Dendritic cell treated with granulocyte-macrophage colony-stimulating factor and Interleukin-4, amounts not matched to agents 40 ng/mL and 50 ng/mL, for 4 days (primary cell): Measurements from ENCODE around the gene ZKSCAN5.

ENCODE experiments used
- H3K27ac Mint-ChIP-seq: one replicate; pipeline ENCODE4 v1.8.0; 2022; ENCODE audit warnings: mild to moderate bottlenecking, mixed read lengths
- H3K27me3 Mint-ChIP-seq: one replicate; pipeline ENCODE4 v1.8.0; 2022; ENCODE audit warnings: mild to moderate bottlenecking, mixed read lengths
- H3K36me3 Mint-ChIP-seq: one replicate; pipeline ENCODE4 v1.8.0; 2022; ENCODE audit warnings: low read depth, mixed read lengths
- H3K4me1 Mint-ChIP-seq: one replicate; pipeline ENCODE4 v1.8.0; 2022; ENCODE audit warnings: low read depth, mixed read lengths
- H3K4me3 Mint-ChIP-seq: one replicate; pipeline ENCODE4 v1.8.0; 2022; ENCODE audit warnings: mild to moderate bottlenecking, moderate library complexity, mixed read lengths
- H3K9me3 Mint-ChIP-seq: one replicate; pipeline ENCODE4 v1.8.0; 2022; ENCODE audit warnings: mixed read lengths
- intact Hi-C: fragments of 100-400 bp; cut with micrococcal nuclease; formaldehyde crosslinking; loops from one replicate; pipeline ENCODE4 v1.15.0; 2022

ZKSCAN5 gene

GRCh38 chr7:99551767-99552463 lies 47.5 kb downstream of the ZKSCAN5 start, which contains the start of gene FAM200A:
FAM200A (minus strand) TSS chr7:99552114; CDS start chr7:99548407, 3,707 bp downstream.
- Mint-ChIP-seq H3K4me1 (peaks cover 39% of the 10 kb centered on the region), H3K27ac (peak within 1 kb of the TSS; percentile 92), H3K36me3 (peaks cover 58% of the 10 kb centered on the region), H3K27me3 (no peaks in the 10 kb centered on the region), H3K4me3 (peak within 1 kb of the TSS; percentile 86), H3K9me3 (peaks cover 9% of the 10 kb centered on the region)
- intact Hi-C loops = loop anchor here (10.0 kb wide), 2 partner anchors 77 to 533 kb away; partner anchors contain the start of genes COPS6, ZNF3 and ZNF789

- Mint-ChIP-seq H3K9me3 (peaks cover 6% of the 10 kb centered on the region), H3K4me3 (no peak overlapping the region), H3K4me1 (peaks cover 44% of the 10 kb centered on the region), H3K27me3 (no peaks in the 10 kb centered on the region), H3K36me3 (peaks cover 60% of the 10 kb centered on the region), H3K27ac (no peak overlapping the region)
- intact Hi-C loops = loop anchor here (10.0 kb wide), 2 partner anchors 78 to 532 kb away; partner anchors contain the start of genes COPS6, ZNF3 and ZNF789
Measured at GRCh38 chr7:99553039-99553438, 48.6 kb downstream of the ZKSCAN5 start.

GRCh38 chr7:99554939-99555338 lies 50.5 kb downstream of the ZKSCAN5 start:
- peaks cover 44% of the 10 kb centered on the region for H3K4me1 Mint-ChIP-seq

GRCh38 chr7:99557196-99557607 lies 52.7 kb downstream of the ZKSCAN5 start:
- Mint-ChIP-seq H3K36me3 (peaks cover 68% of the 10 kb centered on the region), H3K27me3 (no peaks in the 10 kb centered on the region), H3K27ac (peak overlapping the region; percentile 93), H3K4me1 (peaks cover 47% of the 10 kb centered on the region), H3K4me3 (peak overlapping the region; percentile 96), H3K9me3 (no peaks in the 10 kb centered on the region)
- intact Hi-C loops = loop anchor here (10.0 kb wide), 2 partner anchors 82 to 528 kb away; partner anchors contain the start of genes COPS6, ZNF3 and ZNF789

More at GRCh38 chr7:99554939-99555338, 50.5 kb downstream of the ZKSCAN5 start:
- Mint-ChIP-seq H3K9me3 (no peaks in the 10 kb centered on the region), H3K4me3 (no peak overlapping the region), H3K36me3 (peaks cover 56% of the 10 kb centered on the region), H3K27me3 (no peaks in the 10 kb centered on the region), H3K27ac (peak overlapping the region; percentile 59)
- intact Hi-C loops = loop anchor here (10.0 kb wide), 2 partner anchors 80 to 530 kb away; partner anchors contain the start of genes COPS6, ZNF3 and ZNF789

GRCh38 chr7:99557940-99558305 lies 53.5 kb downstream of the ZKSCAN5 start:
- Mint-ChIP-seq H3K4me3 (peak overlapping the region; percentile 96), H3K36me3 (peaks cover 74% of the 10 kb centered on the region)

GRCh38 chr7:99558306-99559174 lies 54.1 kb downstream of the ZKSCAN5 start, which contains the start of gene ZNF655:
ZNF655 (plus strand) TSS chr7:99558642; CDS start chr7:99560560, 1,918 bp downstream.
- no peaks in the 10 kb centered on the region for H3K9me3 Mint-ChIP-seq
- peak within 1 kb of the TSS; percentile 93 for H3K27ac Mint-ChIP-seq
- peaks cover 74% of the 10 kb centered on the region for H3K36me3 Mint-ChIP-seq
- H3K4me1 Mint-ChIP-seq = peaks cover 47% of the 10 kb centered on the region
- no peaks in the 10 kb centered on the region for H3K27me3 Mint-ChIP-seq
- intact Hi-C loops = loop anchor here (2.0 to 10.0 kb wide), 3 partner anchors 54 to 526 kb away; partner anchors contain the start of genes COPS6, ZKSCAN5, ZNF3 and ZNF789
- peak within 1 kb of the TSS; percentile 96 for H3K4me3 Mint-ChIP-seq

More at GRCh38 chr7:99557940-99558305, 53.5 kb downstream of the ZKSCAN5 start:
- Mint-ChIP-seq H3K9me3 (no peaks in the 10 kb centered on the region), H3K27me3 (no peaks in the 10 kb centered on the region), H3K4me1 (peaks cover 49% of the 10 kb centered on the region), H3K27ac (peak overlapping the region; percentile 93)
- intact Hi-C loops = loop anchor here (2.0 to 10.0 kb wide), 3 partner anchors 53 to 527 kb away; partner anchors contain the start of genes COPS6, ZKSCAN5, ZNF3 and ZNF789

GRCh38 chr7:99559175-99559915 lies 54.9 kb downstream of the ZKSCAN5 start:
- H3K4me1 Mint-ChIP-seq = peaks cover 54% of the 10 kb centered on the region
- peak overlapping the region; percentile 93 for H3K27ac Mint-ChIP-seq

GRCh38 chr7:99560834-99561736 lies 56.6 kb downstream of the ZKSCAN5 start:
- H3K4me3 Mint-ChIP-seq = no peak overlapping the region
- intact Hi-C loops = no loop called here
- H3K4me1 Mint-ChIP-seq = peaks cover 44% of the 10 kb centered on the region
- H3K27me3 Mint-ChIP-seq = no peaks in the 10 kb centered on the region
- no peak overlapping the region for H3K27ac Mint-ChIP-seq
- no peaks in the 10 kb centered on the region for H3K9me3 Mint-ChIP-seq
- peaks cover 81% of the 10 kb centered on the region for H3K36me3 Mint-ChIP-seq

More at GRCh38 chr7:99559175-99559915, 54.9 kb downstream of the ZKSCAN5 start:
- H3K4me3 Mint-ChIP-seq = peak overlapping the region; percentile 96
- H3K36me3 Mint-ChIP-seq = peaks cover 74% of the 10 kb centered on the region
- no peaks in the 10 kb centered on the region for H3K9me3 Mint-ChIP-seq
- no peaks in the 10 kb centered on the region for H3K27me3 Mint-ChIP-seq
- intact Hi-C loops = loop anchor here (2.0 to 10.0 kb wide), 3 partner anchors 55 to 525 kb away; partner anchors contain the start of genes COPS6, ZKSCAN5, ZNF3 and ZNF789

GRCh38 chr7:99561737-99562051 lies 57.2 kb downstream of the ZKSCAN5 start:
- no peaks in the 10 kb centered on the region for H3K9me3 Mint-ChIP-seq
- H3K4me3 Mint-ChIP-seq = no peak overlapping the region
- no peaks in the 10 kb centered on the region for H3K27me3 Mint-ChIP-seq
- intact Hi-C loops = no loop called here
- H3K4me1 Mint-ChIP-seq = peaks cover 44% of the 10 kb centered on the region
- H3K36me3 Mint-ChIP-seq = peaks cover 85% of the 10 kb centered on the region
- H3K27ac Mint-ChIP-seq = no peak overlapping the region

- H3K27me3 Mint-ChIP-seq = no peaks in the 10 kb centered on the region
- H3K4me3 Mint-ChIP-seq = no peak overlapping the region
- H3K4me1 Mint-ChIP-seq = peaks cover 42% of the 10 kb centered on the region
Measured at GRCh38 chr7:99562114-99562784, 57.8 kb downstream of the ZKSCAN5 start.

GRCh38 chr7:99562832-99563231 lies 58.4 kb downstream of the ZKSCAN5 start:
- Mint-ChIP-seq H3K36me3 (peaks cover 86% of the 10 kb centered on the region), H3K9me3 (no peaks in the 10 kb centered on the region), H3K4me1 (peaks cover 39% of the 10 kb centered on the region), H3K4me3 (no peak overlapping the region), H3K27me3 (no peaks in the 10 kb centered on the region), H3K27ac (no peak overlapping the region)
- intact Hi-C loops = no loop called here

More at GRCh38 chr7:99562114-99562784, 57.8 kb downstream of the ZKSCAN5 start:
- Mint-ChIP-seq H3K27ac (no peak overlapping the region), H3K9me3 (no peaks in the 10 kb centered on the region), H3K36me3 (peaks cover 86% of the 10 kb centered on the region)
- intact Hi-C loops = no loop called here

- intact Hi-C loops = no loop called here
- Mint-ChIP-seq H3K4me3 (no peak overlapping the region), H3K36me3 (peaks cover 86% of the 10 kb centered on the region), H3K9me3 (no peaks in the 10 kb centered on the region), H3K4me1 (peaks cover 39% of the 10 kb centered on the region), H3K27ac (no peak overlapping the region), H3K27me3 (no peaks in the 10 kb centered on the region)
Measured at GRCh38 chr7:99563650-99564049, 59.2 kb downstream of the ZKSCAN5 start.
